ENCODE results near the gene SLITRK3. TPM values are rescaled to one million over a fixed set of nuclear protein-coding genes. Genes with fewer than 3 reads are reported as not detected.

SLITRK3 gene
- total RNA-seq, 1 donor, result not detected

GRCh38 chr3:165225604-165226003 is 29.4 kb upstream of the SLITRK3 start:
- H3K27ac ChIP-seq (ENCODE audit: low read depth, low read length), result no peak overlapping the region
- TF ChIP-seq, protein P1, sequence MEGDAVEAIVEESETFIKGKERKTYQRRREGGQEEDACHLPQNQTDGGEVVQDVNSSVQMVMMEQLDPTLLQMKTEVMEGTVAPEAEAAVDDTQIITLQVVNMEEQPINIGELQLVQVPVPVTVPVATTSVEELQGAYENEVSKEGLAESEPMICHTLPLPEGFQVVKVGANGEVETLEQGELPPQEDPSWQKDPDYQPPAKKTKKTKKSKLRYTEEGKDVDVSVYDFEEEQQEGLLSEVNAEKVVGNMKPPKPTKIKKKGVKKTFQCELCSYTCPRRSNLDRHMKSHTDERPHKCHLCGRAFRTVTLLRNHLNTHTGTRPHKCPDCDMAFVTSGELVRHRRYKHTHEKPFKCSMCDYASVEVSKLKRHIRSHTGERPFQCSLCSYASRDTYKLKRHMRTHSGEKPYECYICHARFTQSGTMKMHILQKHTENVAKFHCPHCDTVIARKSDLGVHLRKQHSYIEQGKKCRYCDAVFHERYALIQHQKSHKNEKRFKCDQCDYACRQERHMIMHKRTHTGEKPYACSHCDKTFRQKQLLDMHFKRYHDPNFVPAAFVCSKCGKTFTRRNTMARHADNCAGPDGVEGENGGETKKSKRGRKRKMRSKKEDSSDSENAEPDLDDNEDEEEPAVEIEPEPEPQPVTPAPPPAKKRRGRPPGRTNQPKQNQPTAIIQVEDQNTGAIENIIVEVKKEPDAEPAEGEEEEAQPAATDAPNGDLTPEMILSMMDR (IDR thresholded peaks at IDR 0.05; ENCODE audit: extremely low read depth, low read depth, low read length), result no peak
- H3K4me3 ChIP-seq (ENCODE audit: insufficient read depth, low read length), result no peak overlapping the region

DNA sequence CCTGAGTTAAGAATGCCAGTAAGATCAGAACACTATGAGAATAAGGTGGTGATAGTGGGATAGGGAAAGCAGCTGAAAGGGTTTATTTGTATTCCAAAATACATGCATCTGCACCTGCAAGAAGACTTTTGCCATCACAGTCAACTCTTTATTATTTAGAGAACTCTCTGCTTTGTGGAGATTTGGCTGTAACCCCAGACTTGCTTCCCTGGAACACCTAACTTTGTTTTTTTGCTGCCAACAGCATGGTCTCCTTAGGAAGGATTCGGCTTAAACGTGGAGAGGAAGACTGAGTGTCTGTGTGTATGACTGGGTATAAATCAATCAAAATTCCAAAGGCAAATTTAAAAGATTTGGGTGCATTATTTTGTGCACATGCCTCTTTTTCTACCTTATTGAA is 21.6 kb upstream of the SLITRK3 start:
- Histone ChIP-seq H4K20me1 (ENCODE audit: insufficient read depth, low read length) (no peaks in the 10 kb centered on the region), H3K27me3 (ENCODE audit: insufficient read depth, low read length) (no peaks in the 10 kb centered on the region), H3K4me3 (ENCODE audit: insufficient read depth, low read length) (no peak overlapping the region), H3K9me3 (ENCODE audit: low read depth, low read length) (no peaks in the 10 kb centered on the region), H3K79me2 (ENCODE audit: insufficient read depth, low read length) (no peaks in the 10 kb centered on the region), H3K36me3 (ENCODE audit: insufficient read depth, low read length) (no peaks in the 10 kb centered on the region), H3K4me1 (ENCODE audit: insufficient read depth, low read length) (no peaks in the 10 kb centered on the region), H3K4me2 (ENCODE audit: insufficient read depth, low read length) (no peak overlapping the region), H3K27ac (ENCODE audit: low read depth, low read length) (no peak overlapping the region), H2AFZ (ENCODE audit: low read length) (no peak overlapping the region)
- DNase-seq (ENCODE audit: insufficient read length, low spot score, missing footprints), result no peak
- TF ChIP-seq, protein P1 (IDR thresholded peaks at IDR 0.05; ENCODE audit: extremely low read depth, low read depth, low read length), result no peak

More at GRCh38 chr3:165225604-165226003, 29.4 kb upstream of the SLITRK3 start:
- Histone ChIP-seq H3K4me2 (ENCODE audit: insufficient read depth, low read length) (no peak overlapping the region), H3K9me3 (ENCODE audit: low read depth, low read length) (no peaks in the 10 kb centered on the region), H4K20me1 (ENCODE audit: insufficient read depth, low read length) (no peaks in the 10 kb centered on the region), H3K36me3 (ENCODE audit: insufficient read depth, low read length) (no peaks in the 10 kb centered on the region), H3K27me3 (ENCODE audit: insufficient read depth, low read length) (no peaks in the 10 kb centered on the region), H2AFZ (ENCODE audit: low read length) (no peak overlapping the region), H3K4me1 (ENCODE audit: insufficient read depth, low read length) (no peaks in the 10 kb centered on the region), H3K79me2 (ENCODE audit: insufficient read depth, low read length) (no peaks in the 10 kb centered on the region)
- no peak for DNase-seq (ENCODE audit: insufficient read length, low spot score, missing footprints)

DNA sequence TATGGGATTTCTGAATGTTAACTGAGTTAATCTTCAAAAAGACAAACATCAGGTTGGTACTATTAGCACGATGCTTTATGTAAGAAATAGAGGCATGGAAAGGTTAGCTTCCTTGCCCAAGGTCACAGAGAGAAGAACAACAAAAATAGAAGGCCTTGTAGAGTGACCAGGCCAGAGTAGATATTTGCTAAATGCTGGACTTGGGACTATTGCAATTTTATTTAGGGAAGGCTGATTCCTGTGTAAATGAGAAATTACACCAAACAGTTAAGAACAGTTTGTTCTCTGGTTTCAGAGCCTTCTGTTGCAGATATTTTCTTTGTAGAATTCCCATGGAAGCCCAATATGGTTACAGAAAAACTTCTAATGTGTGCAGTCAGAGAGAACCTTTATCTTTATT is 16.4 kb upstream of the SLITRK3 start:
- H4K20me1 ChIP-seq (ENCODE audit: insufficient read depth, low read length), result no peaks in the 10 kb centered on the region
- H3K27ac ChIP-seq (ENCODE audit: low read depth, low read length), result no peak overlapping the region
- no peaks in the 10 kb centered on the region for H3K36me3 ChIP-seq (ENCODE audit: insufficient read depth, low read length)
- no peak overlapping the region for H2AFZ ChIP-seq (ENCODE audit: low read length)
- no peak overlapping the region for H3K4me3 ChIP-seq (ENCODE audit: insufficient read depth, low read length)
- no peak overlapping the region for H3K4me2 ChIP-seq (ENCODE audit: insufficient read depth, low read length)
- H3K27me3 ChIP-seq (ENCODE audit: insufficient read depth, low read length), result no peaks in the 10 kb centered on the region
- H3K79me2 ChIP-seq (ENCODE audit: insufficient read depth, low read length), result no peaks in the 10 kb centered on the region
- no peaks in the 10 kb centered on the region for H3K9me3 ChIP-seq (ENCODE audit: low read depth, low read length)
- DNase-seq (ENCODE audit: insufficient read length, low spot score, missing footprints), result no peak
- no peaks in the 10 kb centered on the region for H3K4me1 ChIP-seq (ENCODE audit: insufficient read depth, low read length)
- TF ChIP-seq, protein P1 (IDR thresholded peaks at IDR 0.05; ENCODE audit: extremely low read depth, low read depth, low read length), result no peak

DNA sequence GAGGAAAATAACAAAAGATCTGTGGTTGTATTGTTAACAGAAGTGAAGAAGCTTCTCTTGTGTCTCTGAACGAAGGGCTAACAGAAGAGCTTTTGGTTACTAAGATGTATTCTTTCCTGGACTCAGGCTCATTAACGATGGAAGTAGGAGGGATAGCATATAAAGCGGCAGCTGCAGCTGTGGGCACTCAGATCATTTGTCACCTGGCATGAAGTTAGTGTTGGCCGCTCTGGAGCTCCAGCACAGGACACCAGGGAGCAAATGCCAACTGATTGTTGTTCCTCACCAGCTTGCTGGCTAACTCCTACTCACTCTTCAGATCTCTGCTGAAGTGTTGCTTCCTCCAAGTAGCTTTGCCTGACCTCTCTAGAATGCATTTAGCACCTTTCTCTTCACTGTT is 15.5 kb upstream of the SLITRK3 start:
- no peak for DNase-seq (ENCODE audit: insufficient read length, low spot score, missing footprints)
- Histone ChIP-seq H3K79me2 (ENCODE audit: insufficient read depth, low read length) (no peaks in the 10 kb centered on the region), H3K4me2 (ENCODE audit: insufficient read depth, low read length) (no peak overlapping the region), H3K4me1 (ENCODE audit: insufficient read depth, low read length) (peaks cover 3% of the 10 kb centered on the region), H3K27me3 (ENCODE audit: insufficient read depth, low read length) (no peaks in the 10 kb centered on the region), H3K4me3 (ENCODE audit: insufficient read depth, low read length) (no peak overlapping the region), H3K27ac (ENCODE audit: low read depth, low read length) (no peak overlapping the region), H3K9me3 (ENCODE audit: low read depth, low read length) (no peaks in the 10 kb centered on the region), H2AFZ (ENCODE audit: low read length) (no peak overlapping the region), H4K20me1 (ENCODE audit: insufficient read depth, low read length) (no peaks in the 10 kb centered on the region), H3K36me3 (ENCODE audit: insufficient read depth, low read length) (no peaks in the 10 kb centered on the region)
- TF ChIP-seq, protein P1 (IDR thresholded peaks at IDR 0.05; ENCODE audit: extremely low read depth, low read depth, low read length), result no peak
